Panc1 (cell line): ENCODE data around the gene C1QTNF1.
"Not testable (repeated sequence)": the region's sequence is repeated elsewhere in the genome, so short reads cannot be mapped to it uniquely, and the experiment has no call there.

Experiments used
- POLR2AphosphoS5 ChIP-seq: IDR thresholded peaks from 2 replicates; pipeline ENCODE4 v1.6.1; 2012; ENCODE audit warnings: mild to moderate bottlenecking, low read depth, low read length, moderate library complexity
- SIN3A ChIP-seq: IDR thresholded peaks from 2 replicates; pipeline ENCODE4 v1.6.1; 2012; ENCODE audit warnings: low read depth, mild to moderate bottlenecking, low read length, moderate library complexity, borderline replicate concordance; ENCODE audit not compliant: insufficient read depth
- TF ChIP-seq, protein P1 (sequence below), 2 experiments: IDR thresholded peaks; 2 replicates each; pipeline ENCODE4 v1.6.1; 2011 to 2012; ENCODE audit warnings: low read depth in 2 of 2, control low read depth in 1 of 2, low read length in 1 of 2, mild to moderate bottlenecking in 1 of 2, moderate library complexity in 1 of 2; ENCODE audit not compliant: insufficient read depth in 1 of 2
- TF ChIP-seq, protein P2 (sequence below): fragments of 450-650 bp; IDR thresholded peaks from 2 replicates; pipeline ENCODE4 v1.5.1; 2017; ENCODE audit warnings: mild to moderate bottlenecking

DNA sequence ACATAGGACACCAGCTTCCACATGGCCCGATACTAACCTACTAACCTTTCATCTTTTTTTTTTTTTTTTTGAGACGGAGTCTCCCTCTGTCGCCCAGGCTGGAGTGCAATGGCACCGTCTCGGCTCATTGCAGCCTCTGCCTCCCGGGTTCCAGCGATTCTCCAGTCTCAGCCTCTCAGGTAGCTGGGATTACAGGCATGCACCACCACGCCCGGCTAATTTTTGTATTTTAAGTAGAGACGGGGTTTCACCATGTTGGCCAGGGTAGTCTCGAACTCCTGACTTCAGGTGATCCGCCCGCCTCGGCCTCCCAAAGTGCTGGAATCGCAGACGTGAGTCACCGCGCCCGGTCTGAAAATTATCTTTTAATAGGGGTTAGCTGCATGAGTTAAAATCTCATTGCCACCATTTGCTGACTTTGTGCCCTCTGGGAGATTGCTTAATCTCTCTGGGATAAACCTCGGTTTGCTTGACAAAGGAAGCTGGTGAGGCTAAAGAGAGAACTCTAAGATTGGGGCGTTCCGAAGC lies 50.2 kb downstream of the C1QTNF1 start:
- TF ChIP-seq, protein P1, sequence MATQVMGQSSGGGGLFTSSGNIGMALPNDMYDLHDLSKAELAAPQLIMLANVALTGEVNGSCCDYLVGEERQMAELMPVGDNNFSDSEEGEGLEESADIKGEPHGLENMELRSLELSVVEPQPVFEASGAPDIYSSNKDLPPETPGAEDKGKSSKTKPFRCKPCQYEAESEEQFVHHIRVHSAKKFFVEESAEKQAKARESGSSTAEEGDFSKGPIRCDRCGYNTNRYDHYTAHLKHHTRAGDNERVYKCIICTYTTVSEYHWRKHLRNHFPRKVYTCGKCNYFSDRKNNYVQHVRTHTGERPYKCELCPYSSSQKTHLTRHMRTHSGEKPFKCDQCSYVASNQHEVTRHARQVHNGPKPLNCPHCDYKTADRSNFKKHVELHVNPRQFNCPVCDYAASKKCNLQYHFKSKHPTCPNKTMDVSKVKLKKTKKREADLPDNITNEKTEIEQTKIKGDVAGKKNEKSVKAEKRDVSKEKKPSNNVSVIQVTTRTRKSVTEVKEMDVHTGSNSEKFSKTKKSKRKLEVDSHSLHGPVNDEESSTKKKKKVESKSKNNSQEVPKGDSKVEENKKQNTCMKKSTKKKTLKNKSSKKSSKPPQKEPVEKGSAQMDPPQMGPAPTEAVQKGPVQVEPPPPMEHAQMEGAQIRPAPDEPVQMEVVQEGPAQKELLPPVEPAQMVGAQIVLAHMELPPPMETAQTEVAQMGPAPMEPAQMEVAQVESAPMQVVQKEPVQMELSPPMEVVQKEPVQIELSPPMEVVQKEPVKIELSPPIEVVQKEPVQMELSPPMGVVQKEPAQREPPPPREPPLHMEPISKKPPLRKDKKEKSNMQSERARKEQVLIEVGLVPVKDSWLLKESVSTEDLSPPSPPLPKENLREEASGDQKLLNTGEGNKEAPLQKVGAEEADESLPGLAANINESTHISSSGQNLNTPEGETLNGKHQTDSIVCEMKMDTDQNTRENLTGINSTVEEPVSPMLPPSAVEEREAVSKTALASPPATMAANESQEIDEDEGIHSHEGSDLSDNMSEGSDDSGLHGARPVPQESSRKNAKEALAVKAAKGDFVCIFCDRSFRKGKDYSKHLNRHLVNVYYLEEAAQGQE (IDR thresholded peaks at IDR 0.05; ENCODE audit: insufficient read depth in 1 of 2, low read depth in 2 of 2, low read length in 1 of 2), result not testable (repeated sequence)
- TF ChIP-seq, protein P2, sequence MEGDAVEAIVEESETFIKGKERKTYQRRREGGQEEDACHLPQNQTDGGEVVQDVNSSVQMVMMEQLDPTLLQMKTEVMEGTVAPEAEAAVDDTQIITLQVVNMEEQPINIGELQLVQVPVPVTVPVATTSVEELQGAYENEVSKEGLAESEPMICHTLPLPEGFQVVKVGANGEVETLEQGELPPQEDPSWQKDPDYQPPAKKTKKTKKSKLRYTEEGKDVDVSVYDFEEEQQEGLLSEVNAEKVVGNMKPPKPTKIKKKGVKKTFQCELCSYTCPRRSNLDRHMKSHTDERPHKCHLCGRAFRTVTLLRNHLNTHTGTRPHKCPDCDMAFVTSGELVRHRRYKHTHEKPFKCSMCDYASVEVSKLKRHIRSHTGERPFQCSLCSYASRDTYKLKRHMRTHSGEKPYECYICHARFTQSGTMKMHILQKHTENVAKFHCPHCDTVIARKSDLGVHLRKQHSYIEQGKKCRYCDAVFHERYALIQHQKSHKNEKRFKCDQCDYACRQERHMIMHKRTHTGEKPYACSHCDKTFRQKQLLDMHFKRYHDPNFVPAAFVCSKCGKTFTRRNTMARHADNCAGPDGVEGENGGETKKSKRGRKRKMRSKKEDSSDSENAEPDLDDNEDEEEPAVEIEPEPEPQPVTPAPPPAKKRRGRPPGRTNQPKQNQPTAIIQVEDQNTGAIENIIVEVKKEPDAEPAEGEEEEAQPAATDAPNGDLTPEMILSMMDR, result not testable (repeated sequence)
- not testable (repeated sequence) for TF ChIP-seq POLR2AphosphoS5, SIN3A
